Stomach (tissue), 4 donors: Measurements from ENCODE around the gene TM6SF1.
"Not testable (repeated sequence)": the region's sequence is repeated elsewhere in the genome, so short reads cannot be mapped to it uniquely, and the experiment has no call there.

ENCODE experiments used
- EP300 ChIP-seq: sonication (generic); formaldehyde crosslinking; IDR thresholded peaks from one replicate; pipeline ENCODE4 v1.6.1; 2017; ENCODE audit warnings: antibody characterized with exemption
- POLR2A ChIP-seq, 4 donors: fragments of 450-650 bp; IDR thresholded peaks; one replicate each; pipeline ENCODE4 v1.6.1; 2016; ENCODE audit warnings: antibody characterized with exemption in 4 of 4, control low read depth in 2 of 4, mild to moderate bottlenecking in 1 of 4, moderate library complexity in 1 of 4
- POLR2AphosphoS5 ChIP-seq, 3 donors: sonication (generic); formaldehyde crosslinking; IDR thresholded peaks; one replicate each; pipeline ENCODE4 v1.6.1; 2016; ENCODE audit warnings: antibody characterized with exemption in 3 of 3
- TF ChIP-seq, protein P1 (sequence below), 7 experiments: fragments of 450-650 bp in 4 of 7; fragments of 200-600 bp in 3 of 7; sonication (generic) in 3 of 7; IDR thresholded peaks; one replicate each; pipeline ENCODE4 v1.5.1; 2016 to 2019; ENCODE audit warnings: antibody characterized with exemption in 7 of 7, control low read depth in 2 of 7, mild to moderate bottlenecking in 1 of 7

DNA sequence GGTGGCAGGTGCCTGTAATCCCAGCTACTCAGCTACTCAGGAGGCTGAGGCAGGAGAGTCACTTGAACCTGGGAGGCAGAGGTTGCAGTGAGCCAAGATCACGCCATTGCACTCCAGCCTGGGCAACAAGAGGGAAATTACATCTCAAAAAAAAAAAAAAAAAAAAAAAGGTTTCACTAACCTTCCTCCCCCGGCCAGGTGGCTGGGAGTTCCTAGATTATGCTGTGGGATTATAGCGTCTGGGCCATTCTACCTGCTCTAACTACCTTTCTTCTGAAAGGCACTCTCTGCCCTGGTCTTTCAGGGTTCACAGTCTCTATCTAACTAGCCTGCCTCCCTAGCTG lies 15.5 kb upstream of the TM6SF1 start:
- TF ChIP-seq, protein P1, sequence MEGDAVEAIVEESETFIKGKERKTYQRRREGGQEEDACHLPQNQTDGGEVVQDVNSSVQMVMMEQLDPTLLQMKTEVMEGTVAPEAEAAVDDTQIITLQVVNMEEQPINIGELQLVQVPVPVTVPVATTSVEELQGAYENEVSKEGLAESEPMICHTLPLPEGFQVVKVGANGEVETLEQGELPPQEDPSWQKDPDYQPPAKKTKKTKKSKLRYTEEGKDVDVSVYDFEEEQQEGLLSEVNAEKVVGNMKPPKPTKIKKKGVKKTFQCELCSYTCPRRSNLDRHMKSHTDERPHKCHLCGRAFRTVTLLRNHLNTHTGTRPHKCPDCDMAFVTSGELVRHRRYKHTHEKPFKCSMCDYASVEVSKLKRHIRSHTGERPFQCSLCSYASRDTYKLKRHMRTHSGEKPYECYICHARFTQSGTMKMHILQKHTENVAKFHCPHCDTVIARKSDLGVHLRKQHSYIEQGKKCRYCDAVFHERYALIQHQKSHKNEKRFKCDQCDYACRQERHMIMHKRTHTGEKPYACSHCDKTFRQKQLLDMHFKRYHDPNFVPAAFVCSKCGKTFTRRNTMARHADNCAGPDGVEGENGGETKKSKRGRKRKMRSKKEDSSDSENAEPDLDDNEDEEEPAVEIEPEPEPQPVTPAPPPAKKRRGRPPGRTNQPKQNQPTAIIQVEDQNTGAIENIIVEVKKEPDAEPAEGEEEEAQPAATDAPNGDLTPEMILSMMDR (IDR thresholded peaks at IDR 0.05) = not testable (repeated sequence)
- not testable (repeated sequence) for TF ChIP-seq POLR2A (IDR thresholded peaks at IDR 0.05); EP300; POLR2AphosphoS5 (IDR thresholded peaks at IDR 0.05)
